Measurements from ENCODE around the gene KAZALD1.

DNA sequence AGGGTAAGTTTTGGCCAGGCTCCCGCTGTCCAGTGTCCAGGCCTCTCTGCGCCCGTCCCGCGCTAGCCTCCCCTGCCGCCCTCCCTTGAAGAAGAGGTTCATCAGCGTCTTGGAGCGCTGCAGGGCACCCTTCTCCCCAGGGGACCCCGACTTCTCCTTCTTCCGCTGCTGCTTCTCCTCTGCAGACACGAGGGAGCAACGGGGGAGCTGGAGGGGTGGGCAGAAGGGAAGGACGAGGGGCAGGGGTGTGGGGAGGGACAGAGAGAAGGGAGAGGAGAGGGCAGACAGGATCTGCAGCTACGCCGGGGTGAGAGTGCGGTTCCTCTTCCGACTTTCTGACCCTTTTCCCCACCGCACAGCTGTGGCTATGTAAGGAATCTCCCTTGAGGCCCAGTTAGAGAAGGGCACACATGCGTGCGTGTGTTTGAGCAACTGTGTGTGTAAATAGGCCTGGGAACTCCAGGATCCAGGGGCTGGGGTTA lies 43.6 kb upstream of the KAZALD1 start:
- TF ChIP-seq, protein P1, sequence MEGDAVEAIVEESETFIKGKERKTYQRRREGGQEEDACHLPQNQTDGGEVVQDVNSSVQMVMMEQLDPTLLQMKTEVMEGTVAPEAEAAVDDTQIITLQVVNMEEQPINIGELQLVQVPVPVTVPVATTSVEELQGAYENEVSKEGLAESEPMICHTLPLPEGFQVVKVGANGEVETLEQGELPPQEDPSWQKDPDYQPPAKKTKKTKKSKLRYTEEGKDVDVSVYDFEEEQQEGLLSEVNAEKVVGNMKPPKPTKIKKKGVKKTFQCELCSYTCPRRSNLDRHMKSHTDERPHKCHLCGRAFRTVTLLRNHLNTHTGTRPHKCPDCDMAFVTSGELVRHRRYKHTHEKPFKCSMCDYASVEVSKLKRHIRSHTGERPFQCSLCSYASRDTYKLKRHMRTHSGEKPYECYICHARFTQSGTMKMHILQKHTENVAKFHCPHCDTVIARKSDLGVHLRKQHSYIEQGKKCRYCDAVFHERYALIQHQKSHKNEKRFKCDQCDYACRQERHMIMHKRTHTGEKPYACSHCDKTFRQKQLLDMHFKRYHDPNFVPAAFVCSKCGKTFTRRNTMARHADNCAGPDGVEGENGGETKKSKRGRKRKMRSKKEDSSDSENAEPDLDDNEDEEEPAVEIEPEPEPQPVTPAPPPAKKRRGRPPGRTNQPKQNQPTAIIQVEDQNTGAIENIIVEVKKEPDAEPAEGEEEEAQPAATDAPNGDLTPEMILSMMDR (IDR thresholded peaks at IDR 0.05): no peak
- TF ChIP-seq POLR2A (IDR thresholded peaks at IDR 0.05): no peak
